Measurements from ENCODE around the gene KMT2B.

DNA sequence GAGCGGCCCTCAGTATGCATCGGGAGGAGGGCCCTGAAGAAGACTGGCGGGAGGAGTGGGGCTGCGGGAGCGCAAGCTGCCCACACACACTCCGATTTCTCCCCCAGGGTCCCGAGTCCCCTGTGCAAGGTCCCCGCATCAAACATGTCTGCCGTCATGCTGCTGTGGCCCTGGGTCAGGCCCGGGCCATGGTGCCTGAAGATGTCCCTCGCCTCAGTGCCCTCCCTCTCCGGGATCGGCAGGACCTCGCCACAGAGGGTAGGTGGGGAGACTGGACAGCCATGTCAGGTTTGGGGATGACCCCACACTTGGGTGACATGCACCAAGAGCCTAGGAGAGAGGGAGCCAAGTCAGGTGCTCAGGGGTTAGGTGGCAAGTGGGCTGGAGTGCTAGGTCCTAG, 4.7 kb downstream of the KMT2B start:
- TF ChIP-seq TAF1 (IDR thresholded peaks at IDR 0.05; ENCODE audit: low read depth) (no peak), RAD21 (IDR thresholded peaks at IDR 0.05; ENCODE audit: low read depth) (no peak), TEAD4 (IDR thresholded peaks at IDR 0.05) (no peak), CREB1 (IDR thresholded peaks at IDR 0.05; ENCODE audit: low read depth) (no peak), TCF12 (IDR thresholded peaks at IDR 0.05; ENCODE audit: low read depth) (no peak), YY1 (IDR thresholded peaks at IDR 0.05; ENCODE audit: low read depth) (no peak), CEBPB (IDR thresholded peaks at IDR 0.05) (no peak), FOXM1 (IDR thresholded peaks at IDR 0.05; ENCODE audit: borderline replicate concordance, low read depth) (no peak)
- TF ChIP-seq, protein P1, sequence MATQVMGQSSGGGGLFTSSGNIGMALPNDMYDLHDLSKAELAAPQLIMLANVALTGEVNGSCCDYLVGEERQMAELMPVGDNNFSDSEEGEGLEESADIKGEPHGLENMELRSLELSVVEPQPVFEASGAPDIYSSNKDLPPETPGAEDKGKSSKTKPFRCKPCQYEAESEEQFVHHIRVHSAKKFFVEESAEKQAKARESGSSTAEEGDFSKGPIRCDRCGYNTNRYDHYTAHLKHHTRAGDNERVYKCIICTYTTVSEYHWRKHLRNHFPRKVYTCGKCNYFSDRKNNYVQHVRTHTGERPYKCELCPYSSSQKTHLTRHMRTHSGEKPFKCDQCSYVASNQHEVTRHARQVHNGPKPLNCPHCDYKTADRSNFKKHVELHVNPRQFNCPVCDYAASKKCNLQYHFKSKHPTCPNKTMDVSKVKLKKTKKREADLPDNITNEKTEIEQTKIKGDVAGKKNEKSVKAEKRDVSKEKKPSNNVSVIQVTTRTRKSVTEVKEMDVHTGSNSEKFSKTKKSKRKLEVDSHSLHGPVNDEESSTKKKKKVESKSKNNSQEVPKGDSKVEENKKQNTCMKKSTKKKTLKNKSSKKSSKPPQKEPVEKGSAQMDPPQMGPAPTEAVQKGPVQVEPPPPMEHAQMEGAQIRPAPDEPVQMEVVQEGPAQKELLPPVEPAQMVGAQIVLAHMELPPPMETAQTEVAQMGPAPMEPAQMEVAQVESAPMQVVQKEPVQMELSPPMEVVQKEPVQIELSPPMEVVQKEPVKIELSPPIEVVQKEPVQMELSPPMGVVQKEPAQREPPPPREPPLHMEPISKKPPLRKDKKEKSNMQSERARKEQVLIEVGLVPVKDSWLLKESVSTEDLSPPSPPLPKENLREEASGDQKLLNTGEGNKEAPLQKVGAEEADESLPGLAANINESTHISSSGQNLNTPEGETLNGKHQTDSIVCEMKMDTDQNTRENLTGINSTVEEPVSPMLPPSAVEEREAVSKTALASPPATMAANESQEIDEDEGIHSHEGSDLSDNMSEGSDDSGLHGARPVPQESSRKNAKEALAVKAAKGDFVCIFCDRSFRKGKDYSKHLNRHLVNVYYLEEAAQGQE (IDR thresholded peaks at IDR 0.05; ENCODE audit: low read depth) = no peak
- TF ChIP-seq, protein P2, sequence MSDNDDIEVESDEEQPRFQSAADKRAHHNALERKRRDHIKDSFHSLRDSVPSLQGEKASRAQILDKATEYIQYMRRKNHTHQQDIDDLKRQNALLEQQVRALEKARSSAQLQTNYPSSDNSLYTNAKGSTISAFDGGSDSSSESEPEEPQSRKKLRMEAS (IDR thresholded peaks at IDR 0.05) = no peak
- TF ChIP-seq, protein P3, sequence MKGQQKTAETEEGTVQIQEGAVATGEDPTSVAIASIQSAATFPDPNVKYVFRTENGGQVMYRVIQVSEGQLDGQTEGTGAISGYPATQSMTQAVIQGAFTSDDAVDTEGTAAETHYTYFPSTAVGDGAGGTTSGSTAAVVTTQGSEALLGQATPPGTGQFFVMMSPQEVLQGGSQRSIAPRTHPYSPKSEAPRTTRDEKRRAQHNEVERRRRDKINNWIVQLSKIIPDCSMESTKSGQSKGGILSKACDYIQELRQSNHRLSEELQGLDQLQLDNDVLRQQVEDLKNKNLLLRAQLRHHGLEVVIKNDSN (IDR thresholded peaks at IDR 0.05) = no peak
